Measurements from ENCODE around the gene KIF2A. TPM values are rescaled to one million over a fixed set of nuclear protein-coding genes. Genes with fewer than 3 reads are reported as not detected.

The KIF2A gene
- total and polyA plus RNA-seq, 9 of the 15 experiments (the other 6 are each of a cell fraction or from before 2014, with no cell fraction given): 42.6 to 126 (median 77.6) TPM

GRCh38 chr5:62305715-62306322 lies at the start of gene KIF2A (continued):
- TF ChIP-seq HNRNPUL1 (IDR thresholded peaks at IDR 0.05; ENCODE audit: low read length): no peak
- peak; percentile 72 for TF ChIP-seq ZBTB43 (CRISPR knock-in tag; IDR thresholded peaks at IDR 0.05)
- TF ChIP-seq HIVEP1 (CRISPR knock-in tag; IDR thresholded peaks at IDR 0.05): peak; percentile 81; the same call in 1 of the 2 replicates
- TF ChIP-seq ZNF165 (CRISPR knock-in tag; IDR thresholded peaks at IDR 0.05; ENCODE audit: borderline replicate concordance): no peak
- TF ChIP-seq ZNF239 (CRISPR knock-in tag; IDR thresholded peaks at IDR 0.05): no peak
- TF ChIP-seq U2AF2 (optimal IDR thresholded peaks at IDR 0.05; ENCODE audit: low read depth, low read length): no peak
- TF ChIP-seq IRF2 (CRISPR knock-in tag; IDR thresholded peaks at IDR 0.05): no peak
- TF ChIP-seq ZNF174 (CRISPR knock-in tag; IDR thresholded peaks at IDR 0.05): no peak
- TF ChIP-seq ZNF282 (CRISPR knock-in tag; IDR thresholded peaks at IDR 0.05): peak; percentile 95; the same call in 1 of the 2 replicates
- TF ChIP-seq ZFP91 (CRISPR knock-in tag; IDR thresholded peaks at IDR 0.05): no peak
- peak; percentile 48; the same call in 1 of the 2 replicates for TF ChIP-seq MTF1 (CRISPR knock-in tag; IDR thresholded peaks at IDR 0.05; ENCODE audit: borderline replicate concordance)
- TF ChIP-seq ZNF76 (CRISPR knock-in tag; IDR thresholded peaks at IDR 0.05; ENCODE audit: borderline replicate concordance): 0 out of 2 replicates have a peak, but pooled peaks have one; percentile 65
- TF ChIP-seq ATF6 (CRISPR knock-in tag; IDR thresholded peaks at IDR 0.05): peak; percentile 98
- no peak for TF ChIP-seq KLF10 (CRISPR knock-in tag; IDR thresholded peaks at IDR 0.05)
